HG02623 (cell line): ENCODE data around the gene KLHL13.
"Not testable (repeated sequence)": the region's sequence is repeated elsewhere in the genome, so short reads cannot be mapped to it uniquely, and the experiment has no call there.

Source experiments
- ATAC-seq: cut with Tn5 transposase; IDR thresholded peaks from one replicate; pipeline ENCODE4 v1.9.1; 2021; ENCODE audit warnings: moderate library complexity; ENCODE audit not compliant: unreplicated experiment

The KLHL13 gene

DNA sequence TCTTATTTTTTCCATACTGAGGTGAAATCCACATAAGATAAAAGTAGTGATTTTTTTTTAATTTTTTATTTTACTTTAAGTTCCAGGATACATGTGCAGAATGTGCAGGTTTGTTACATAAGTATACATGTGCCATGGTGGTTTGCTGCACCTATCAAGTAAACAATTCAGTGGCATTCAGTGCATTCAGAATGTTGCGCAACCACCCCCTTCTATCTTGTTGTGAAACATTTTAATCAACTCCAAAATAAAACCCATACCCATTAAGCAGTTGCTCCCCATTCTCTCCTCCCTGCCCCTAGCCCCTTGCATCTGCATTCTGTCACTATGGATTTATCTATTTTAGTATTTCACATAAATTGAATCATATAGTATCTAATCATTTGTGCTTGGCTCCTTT, 121.2 kb downstream of the KLHL13 start:
- ATAC-seq, result no peak

DNA sequence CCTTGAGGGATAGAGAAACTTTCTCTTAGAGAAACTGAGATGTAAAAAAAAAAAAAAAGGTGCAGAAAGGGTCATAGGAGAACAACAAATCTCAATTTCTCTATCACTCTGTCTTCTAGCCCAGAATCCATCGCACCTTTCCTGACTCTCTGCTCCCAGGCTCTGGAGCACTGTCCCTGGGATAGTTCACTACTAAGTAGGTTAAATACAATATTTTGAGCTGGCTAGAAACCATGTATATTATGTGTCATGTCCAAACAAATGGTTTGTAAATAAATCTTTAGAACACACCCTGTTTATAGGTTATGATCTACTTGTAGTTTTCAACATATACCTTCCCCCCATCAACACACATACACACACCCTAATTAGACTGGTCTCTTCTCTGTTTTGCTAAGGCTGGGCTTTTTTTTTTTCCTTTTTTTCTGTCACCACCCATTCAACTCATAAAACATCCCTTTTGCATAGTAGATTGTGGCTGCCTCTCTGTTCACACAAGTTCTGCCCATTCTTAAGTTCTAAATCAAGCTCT, 124.4 kb downstream of the KLHL13 start:
- no peak for ATAC-seq

DNA sequence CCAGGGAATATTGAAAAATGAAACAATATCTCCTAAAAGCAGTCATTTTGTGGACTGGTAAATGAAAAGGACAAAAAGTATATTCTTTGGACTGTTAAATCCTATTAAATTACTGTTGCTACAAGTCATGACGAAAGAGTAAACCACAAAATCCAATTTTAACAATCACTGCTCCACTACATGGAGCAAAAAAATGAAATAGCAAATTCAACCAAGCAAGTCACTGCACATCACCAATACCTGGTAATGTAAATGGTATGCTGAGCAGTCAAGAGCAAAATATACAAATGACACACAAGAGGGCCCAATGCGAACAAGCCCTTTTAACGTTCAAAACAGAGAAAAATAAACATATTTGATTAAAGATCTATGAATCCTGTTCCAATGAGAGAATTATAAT, 126.2 kb downstream of the KLHL13 start:
- no peak for ATAC-seq

DNA sequence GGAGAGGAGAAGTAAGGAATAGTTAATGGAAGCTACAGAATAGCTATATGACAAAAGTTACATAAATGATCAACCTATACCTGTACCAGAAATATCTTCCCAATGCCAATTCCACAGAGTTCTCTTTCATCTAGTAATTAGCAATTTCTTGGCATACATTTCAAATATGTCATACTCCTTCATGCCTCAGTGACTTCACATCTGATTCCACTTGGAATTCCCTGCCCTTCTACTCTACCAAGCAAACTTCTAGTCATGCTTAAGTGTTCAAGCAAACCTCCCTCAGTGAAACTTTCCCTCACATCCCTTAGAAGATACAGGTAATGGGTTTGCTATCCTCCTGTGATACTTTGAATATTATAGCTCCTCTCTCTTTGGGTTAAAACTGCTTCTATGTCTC, 127.1 kb downstream of the KLHL13 start:
- no peak for ATAC-seq

DNA sequence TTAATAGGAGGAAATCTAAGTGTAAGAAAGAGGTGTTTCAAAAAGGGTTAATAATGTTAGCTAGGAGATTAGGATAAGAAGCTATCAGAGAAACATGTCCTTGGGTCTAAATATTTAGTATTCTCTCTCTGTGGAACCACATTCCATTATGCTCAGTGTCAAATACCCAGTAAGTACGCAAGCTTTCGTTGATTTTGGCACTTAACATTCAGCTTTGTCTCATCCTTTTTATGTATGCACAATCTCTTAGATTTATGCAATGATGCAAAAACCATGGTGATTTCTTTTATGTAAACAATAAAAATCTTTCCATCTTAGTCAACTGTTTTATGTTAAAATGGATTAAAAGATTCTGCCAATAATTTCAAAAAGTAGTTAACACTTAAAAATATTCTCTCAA, 129.2 kb downstream of the KLHL13 start:
- ATAC-seq, result no peak

DNA sequence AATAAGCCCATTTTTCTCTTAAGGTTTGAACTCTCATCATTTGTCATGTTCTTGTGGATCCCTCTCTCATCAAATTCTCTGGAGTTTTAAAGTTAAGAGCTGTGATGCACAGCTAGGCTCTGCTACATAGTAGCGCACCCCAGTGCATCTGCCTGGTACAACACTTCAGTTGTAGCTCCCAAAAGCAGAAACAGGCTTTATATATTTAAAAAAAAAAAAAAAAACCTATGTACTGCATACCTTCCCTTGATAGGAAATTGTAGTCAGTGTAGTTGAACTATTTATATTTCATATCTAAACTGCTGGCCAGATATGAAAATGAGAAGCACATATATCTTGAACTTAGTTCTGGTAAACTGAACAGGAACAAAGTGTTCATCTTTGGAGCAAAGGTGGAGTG, 131.4 kb downstream of the KLHL13 start:
- no peak for ATAC-seq

DNA sequence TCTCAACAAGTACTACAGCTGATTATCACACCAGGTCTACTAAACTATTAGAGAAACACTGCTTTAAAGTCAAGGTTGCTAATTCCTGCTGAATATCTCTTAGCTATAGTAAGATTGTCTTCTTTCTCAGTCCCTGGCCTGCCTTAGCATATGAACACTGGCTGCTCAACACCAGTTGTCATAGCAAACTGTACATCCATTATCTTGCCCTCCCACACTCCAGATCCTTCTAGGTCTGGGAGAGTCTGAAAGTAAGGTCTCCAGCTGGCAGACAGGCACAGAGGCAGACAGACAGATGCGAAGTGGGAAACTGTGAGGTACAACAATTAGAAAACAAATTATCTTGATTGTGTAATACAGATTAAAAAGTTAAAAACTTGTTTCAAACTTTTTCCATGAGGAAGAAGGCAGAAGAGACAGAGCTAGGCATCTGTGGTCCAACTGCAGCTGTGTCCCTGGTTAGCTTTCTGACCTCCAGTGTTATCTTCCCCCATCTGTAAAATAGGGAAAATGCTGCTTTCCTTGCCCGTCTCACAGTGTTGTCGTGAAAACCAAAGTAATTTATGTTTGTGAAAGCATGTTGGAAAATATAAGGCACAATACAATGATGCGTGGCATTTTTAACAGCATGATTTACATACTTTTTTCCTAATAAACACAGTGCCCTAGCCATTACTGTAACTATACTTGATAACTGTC, 133.8 kb downstream of the KLHL13 start:
- ATAC-seq, result no peak

DNA sequence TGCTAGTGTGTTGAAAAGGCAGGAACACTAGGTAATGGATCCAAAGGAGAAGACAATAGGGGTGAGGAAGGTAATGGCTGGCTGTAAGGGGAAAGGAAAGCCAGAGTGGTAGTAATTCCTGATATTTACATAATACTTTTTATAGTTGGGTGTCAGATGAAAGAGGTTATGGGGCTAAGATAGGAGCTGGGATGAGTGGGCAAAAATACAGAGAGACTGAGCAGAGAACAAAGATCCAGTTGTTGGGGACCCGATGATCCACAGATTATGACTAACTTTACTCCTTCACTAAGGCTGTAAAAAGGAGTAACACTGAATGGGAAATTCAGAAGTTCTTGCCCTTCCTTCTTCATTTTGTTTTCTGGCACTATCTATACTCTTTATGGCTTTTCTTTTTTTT, 138.2 kb downstream of the KLHL13 start:
- ATAC-seq, result no peak

DNA sequence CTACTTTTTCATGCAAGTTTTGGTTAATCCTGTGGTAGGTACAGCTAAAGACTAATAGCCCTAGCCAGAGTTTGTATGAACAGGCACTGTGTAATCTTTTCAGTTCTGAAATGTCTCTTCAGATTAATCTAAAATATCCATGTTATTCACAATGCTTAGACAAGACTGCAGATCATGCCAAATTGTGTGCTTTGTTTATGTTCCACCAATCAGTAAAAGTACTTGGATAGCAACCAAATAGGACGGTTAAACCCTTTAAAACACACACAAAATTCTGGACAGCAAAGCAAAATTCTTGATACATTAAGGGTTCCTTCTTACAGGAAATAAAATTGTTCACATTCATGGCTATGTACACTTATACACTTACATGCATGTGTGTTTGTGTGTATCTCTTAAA, 139.1 kb downstream of the KLHL13 start:
- ATAC-seq, result no peak

DNA sequence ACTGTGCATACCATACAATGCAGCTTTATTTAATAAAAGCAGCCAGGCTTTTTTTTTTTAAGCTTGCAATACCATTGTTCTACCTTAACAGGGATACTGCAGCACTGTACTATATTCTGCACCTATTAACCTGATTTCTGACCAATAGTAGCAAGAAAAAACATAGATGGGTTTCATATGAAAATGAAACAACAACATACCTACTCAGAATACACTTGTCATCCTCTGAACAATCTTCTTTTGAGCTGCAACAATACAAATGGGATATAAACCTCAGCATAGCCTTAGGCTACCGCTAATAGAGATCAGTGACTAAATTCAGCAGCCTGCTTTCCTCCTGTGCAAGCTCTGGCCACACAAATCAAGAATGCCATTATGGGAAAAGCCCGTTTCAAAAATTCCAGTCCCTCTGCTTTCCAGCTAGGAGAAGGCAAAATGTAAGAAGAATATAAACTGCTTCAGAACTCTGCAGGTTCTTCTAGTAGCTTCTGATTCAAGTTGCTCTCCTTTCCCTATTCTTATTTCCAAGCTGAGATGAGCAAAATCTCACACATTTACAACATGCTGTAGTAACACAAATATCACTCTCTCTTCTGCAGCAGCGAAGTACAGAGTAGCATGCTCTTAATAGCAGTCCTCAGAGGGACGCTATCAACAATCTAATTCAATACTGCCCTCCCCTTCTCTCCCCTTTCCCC, 143.4 kb downstream of the KLHL13 start:
- ATAC-seq, result no peak

DNA sequence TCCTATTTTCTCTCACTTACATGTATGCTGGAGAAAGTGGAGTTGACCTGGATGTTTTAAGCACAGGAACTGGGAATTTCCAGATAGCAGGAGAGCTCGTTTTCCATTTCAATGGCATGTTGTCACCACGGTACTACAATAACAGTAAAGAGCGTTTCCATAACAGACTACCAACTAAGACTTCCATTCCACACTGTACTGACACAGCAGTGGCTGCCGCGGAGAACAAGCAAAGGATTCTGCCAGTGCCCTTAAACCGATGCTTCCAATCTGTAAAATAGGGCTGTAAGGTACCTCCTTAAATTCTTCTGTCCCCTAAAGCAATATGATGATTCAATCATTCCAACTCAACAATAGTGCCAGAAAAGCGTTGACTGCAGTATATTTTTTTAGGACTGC, 143.9 kb downstream of the KLHL13 start:
- ATAC-seq, result no peak

DNA sequence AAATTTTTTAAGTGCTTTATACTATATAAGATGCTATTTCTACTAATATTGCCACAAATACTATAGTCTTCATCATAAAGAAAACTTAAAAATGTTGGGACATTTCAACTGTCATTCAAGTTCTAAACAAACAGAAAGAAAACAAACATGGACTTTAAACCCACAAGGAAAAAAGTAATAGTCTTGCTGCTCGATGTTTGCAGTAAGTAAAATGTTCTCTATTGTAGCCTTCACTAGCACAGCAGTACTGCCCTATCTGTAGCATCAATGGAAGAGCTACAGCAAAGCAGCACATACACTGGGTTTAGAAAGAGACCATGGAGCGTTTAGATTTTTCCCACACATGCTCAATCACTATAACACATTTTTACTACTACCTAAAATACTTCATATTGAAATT, 146.8 kb downstream of the KLHL13 start:
- no peak for ATAC-seq

DNA sequence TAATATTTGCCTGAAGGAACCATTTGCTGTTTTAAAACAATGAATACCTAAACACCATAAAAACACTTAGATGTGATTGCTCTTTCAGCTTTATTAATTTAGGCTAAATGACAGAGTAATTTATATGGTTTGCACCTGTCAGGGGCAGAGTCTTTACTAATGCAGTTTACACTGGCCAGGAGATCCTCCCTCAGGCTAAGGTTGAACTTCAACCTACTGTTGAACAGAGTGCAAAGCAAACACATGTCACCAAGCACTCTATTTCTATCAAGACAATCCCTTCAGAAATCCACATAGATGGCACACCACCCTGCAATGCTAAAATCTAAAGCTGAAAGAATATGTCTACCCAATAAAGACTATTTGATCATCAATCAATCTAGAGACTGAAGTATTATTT, 147.3 kb downstream of the KLHL13 start:
- ATAC-seq, result no peak

DNA sequence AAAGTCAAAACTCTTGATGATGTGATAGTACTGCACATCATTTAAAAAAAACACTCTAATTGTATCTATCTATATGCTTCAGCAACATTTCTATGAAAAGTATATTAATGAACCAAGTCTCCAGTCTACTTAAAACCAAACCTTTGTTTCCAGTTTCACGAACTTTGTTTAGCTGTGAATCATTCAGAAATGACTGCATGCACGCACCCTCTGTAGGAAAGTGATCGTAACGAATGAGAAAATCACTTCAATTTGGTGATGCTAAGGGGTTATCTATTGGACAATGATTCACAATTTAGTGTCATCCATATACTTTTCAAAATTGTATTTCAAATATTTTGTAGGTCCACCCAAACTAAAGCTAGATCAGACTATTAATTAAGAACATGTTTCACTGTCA, 157.6 kb downstream of the KLHL13 start:
- ATAC-seq, result no peak

DNA sequence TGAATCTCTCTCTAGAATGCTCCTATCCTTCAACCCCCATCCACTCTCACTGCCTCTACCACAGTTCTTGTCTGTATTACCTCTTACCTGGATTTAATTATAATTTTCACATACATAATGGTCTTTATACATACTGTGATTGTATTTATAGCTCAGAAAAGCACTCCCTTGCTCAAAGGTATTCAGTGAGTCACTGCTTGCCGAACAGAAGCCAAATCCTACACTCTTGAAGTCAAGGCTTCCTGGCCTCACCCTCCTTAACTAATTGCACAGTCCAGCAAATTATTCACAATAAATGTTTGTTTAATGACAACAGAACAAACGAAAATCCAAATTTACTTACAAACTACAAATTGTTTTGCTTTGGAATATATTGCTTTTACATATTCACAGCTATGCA, 159.5 kb downstream of the KLHL13 start:
- ATAC-seq, result no peak

DNA sequence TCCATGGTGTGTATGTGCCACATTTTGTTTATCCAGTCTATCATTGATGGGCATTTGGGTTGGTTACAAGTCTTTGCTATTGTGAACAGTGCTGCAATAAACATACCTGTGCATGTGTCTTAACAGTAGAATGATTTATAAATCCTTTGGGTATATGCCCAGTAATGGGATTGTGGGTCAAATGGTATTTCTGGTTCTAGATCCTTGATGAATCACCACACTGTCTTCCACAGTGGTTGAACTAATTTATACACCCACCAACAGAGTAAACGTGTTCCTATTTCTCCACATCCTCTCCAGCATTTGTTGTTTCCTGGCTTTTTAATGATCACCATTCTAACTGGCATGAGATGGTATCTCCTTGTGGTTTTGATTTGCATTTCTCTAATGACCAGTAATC, 177.3 kb downstream of the KLHL13 start:
- not testable (repeated sequence) for ATAC-seq

DNA sequence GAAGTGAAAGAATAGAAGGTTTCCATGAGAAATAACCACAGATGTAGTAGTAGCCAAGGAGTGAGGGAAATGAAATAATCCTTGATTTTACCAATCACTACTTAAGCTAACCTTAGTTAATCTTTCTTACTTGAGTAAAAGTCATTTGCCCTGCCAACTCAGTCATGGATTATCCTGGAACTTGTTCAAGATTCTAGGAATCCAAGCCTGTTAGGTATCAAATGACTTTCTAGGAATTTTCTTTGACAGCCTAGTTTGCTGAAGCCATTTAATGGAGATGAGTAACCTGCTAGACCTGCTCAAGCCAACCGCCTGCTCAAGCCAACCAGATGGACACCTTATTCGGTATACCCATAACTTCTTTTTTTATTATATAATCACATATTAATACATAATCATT, 180.5 kb downstream of the KLHL13 start:
- no peak for ATAC-seq

DNA sequence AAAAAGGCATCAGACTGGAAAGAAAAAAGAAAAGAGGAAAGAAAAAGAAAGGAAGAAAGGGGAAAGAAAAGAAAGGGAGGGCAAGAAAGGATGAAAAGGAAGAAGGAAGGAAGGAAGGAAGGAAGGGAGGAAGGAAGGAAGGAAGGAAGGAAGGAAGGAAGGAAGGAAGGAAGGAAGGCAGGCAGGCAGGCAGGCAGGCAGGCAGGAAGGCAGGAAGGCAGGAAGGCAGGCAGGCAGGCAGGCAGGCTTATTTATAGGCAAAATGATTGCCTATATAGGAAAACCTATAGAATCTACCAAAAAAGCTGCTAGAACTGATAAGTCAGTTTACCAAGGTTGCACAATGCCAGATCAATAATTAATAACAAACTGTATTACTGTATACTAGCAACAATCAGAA, 186.5 kb downstream of the KLHL13 start:
- ATAC-seq, result not testable (repeated sequence)

DNA sequence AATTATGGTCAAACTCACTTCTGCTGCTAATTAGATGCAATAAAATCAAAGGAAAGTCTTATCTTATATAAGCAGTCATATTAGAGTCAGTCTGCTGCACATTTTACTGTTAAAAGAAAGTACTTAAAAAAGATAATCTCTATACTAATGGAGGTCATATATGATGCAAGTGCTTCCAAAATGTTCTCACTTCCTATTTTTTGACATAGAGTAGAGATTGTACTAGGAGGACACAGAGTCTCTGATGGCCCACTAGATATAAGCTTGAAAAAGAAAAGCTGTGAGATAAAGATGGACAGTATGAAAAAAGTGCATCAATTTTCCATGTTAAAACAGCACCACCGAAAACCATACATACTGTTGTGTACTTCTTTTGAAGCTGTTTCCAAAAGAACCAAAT, 196.9 kb downstream of the KLHL13 start:
- no peak for ATAC-seq

DNA sequence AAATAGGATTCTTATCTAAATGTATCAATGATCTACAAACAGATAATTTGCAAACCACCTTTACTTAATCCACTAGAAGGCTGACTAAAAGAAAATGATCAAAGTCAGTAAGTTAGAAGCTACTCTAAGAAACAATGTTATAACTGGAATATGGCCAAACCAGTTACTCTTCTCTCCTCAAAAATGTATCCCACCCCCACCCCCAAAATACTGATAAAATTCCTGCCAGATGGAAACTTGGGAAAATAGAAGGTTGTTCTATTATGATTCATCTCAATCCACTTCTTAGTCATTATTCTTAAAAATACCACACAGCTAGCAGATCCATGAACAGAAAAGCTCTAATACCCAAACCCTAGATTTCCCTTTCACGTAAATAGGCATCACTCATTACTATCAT, 206.4 kb downstream of the KLHL13 start:
- ATAC-seq, result no peak

DNA sequence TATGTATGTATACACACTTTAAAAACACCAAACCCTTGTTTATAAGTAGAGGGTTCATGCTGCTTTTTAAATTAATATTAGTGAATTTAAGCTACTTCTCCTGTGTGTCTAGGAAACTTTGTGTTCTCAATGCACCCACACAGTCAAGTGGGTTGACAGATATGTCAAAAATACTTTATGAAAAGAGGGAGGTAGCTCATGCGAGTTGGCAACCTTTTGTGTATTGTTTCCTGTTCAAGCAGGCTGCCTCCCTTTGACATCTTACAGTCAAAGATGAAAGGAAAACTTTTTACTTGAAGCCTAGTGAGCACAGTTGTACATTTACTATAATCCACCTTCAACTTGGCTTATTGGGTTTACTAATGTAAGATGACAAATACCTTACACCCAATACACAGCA, 218.4 kb downstream of the KLHL13 start:
- no peak for ATAC-seq

DNA sequence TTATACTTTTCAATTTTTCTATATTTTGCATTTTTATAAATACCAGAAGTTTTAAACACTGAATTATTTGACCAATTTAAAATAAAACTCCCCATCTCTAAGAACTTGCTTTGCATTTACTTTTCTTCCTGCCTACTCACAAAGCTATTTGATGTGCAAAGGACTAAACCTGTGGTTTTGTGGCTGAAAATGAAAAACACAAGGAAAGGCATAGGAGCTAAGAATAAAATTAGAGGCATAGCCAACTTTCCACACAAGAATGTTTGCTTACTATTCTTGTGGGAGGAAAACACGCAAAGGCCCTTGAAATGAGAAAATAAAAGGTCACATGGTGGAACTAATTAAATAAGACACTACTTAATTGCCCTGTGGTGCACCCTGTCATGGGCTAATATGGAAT, 221.2 kb downstream of the KLHL13 start:
- no peak for ATAC-seq

DNA sequence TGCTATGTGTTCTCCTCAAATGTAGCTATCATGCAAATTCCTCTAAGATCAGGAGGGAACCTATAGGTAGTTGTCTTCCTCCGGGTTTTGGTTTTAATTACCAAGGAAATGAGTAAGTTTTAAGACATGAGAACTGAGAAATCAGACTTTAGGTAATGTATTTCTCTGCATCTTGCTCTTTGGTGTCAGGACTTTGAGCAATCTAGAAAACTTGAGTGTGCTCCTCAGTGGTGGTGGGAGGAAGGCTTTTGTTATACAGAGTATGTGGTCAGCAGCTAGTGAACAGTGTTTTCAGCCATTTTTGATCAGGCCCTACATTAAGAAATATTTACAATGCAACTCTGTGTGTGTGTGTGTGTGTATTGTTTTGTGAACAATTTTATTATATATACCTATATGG, 224.1 kb downstream of the KLHL13 start:
- no peak for ATAC-seq
